ENCODE results near the gene MRPL46.
"Not testable (repeated sequence)": the region's sequence is repeated elsewhere in the genome, so short reads cannot be mapped to it uniquely, and the experiment has no call there.

The MRPL46 gene

DNA sequence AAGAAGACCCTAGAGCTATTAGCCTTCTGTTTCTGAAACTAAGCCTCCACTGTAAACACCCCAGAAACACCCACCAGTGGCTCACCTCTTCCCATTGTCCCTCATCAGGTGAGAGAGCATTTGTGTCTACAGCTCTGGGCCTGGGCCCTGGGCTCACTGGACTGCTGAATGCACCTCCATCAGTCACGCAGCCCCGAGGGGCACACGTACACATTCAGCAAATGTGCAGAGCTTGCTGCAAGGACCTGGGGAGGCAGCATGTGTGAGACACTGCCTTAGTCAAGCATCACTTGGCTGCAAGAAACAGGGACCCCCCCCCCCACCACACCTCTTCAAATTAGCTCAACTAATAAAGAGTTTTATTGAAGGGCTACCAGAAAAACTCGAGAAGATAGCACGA is 29.0 kb downstream of the MRPL46 start:
- no peak for DNase-seq

DNA sequence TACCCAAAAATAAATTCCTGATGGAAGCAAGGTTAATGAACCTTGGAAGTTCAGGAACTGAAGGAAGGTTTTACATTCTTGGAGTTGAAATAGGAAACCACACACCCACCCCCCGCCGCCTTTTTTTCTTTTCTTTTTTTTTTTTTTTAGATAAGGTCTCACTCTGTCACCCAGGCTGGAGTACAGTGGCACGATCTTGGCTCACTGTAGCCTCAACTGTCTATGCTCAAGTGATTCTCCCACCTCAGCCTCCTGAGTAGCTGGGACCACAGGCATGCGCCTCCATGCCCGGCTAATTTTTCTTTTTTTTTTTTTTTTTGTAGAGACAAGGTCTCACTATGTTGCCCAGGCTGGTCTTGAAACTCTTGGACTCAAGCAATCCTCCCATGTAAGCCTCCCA is 33.1 kb downstream of the MRPL46 start:
- DNase-seq = not testable (repeated sequence)

DNA sequence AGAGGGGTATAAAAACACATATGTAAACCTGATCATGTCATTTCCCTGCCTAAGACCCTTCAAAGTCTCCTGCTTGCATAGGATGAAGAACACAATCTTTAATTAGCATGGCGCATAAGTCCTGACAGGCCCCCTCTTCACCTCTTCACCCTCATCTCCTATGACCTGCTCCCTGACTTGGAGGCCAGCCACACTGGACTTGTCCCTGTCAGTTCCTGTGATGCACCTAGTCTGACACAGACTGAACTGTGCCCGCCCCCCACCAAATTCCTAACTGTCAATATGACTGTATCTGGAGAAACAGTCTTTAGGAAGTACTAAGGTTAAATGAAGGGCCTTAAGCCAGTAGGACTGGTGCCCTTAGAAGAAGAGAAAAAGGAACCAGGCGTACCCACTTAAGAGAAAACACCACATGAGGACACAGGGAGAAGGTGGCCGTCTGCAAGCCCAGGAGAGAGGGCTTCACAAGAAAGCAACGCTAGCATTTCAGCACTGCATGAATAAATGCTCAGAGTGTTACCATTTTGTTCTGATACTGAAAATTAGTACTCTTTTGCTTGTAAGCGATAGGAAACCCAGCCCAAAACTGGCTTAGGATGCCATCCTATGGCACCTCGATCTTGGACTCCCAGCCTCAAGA is 34.0 kb downstream of the MRPL46 start:
- DNase-seq = no peak

DNA sequence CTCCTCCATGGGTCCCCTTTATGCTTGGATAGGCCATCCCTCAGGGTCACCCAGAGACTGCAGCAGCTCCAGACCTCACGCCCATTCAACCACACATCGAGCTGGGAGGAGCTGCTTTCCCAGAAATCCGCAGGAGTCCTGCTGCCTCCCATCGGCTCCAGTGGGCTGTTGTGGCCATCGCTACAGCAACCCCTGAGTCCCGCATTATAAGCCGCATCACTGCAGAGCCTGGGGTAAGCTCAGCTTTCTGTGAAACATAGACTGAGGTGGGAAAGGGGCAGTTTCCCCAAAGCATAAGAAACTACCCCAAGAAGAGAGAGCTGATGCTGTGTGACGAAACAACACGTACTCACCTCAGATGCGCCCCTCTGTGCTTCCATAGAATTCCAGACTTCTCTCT is 35.7 kb downstream of the MRPL46 start:
- DNase-seq = no peak

DNA sequence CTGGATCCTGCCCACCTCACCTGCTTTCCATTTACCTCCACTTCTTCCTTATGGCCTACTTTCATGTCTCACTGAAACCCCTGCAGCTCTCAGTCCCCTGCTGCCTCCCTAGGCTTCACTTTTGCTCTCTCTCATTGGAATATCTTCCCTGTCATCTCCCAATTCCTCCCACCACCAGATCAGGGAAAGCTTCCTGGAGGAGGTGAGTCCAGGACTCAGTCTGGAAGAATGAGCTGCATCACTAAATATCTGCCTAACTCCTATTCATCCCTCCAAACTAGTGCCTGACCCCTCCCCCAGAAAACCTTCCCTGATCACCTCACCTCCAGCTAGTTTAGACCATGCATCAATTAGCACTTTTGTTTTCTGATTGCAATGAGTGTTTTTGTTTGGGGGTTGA is 37.1 kb downstream of the MRPL46 start:
- no peak for DNase-seq

DNA sequence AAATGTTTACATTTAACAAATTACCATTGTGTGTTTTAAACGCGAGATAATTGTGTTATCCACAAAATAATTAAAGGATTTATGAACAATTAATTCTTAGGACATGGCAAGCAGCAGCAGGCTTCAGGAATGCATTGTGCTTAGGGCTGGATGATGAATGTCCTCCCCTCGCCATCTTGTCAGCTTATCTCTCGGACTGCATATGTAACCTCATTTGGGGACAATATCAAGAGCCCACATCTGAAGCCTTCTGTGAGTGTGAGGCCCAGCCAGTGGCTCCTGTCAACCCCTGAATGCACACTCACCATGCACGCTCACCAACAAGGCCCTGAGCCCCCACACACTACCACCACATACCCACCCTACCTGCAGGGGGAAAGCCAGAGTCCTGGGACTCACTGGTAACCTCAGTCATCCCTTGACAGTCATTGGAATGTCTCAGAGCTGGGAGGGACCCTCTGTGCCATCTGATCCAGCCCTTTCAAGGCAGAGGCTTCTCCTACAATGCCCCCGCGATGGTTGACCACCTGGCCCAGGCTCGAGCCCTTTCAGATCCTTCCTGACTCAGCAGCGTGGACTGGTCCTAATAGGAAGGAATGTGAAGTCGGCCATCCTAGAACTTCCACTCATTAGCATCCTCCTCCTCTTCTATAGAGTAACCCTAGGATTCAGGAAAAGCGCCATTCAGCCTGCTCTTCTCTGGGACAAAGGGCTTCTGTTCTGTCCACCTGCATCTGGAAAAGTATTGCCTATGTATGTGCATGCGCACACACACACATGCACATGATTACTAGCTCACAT is 38.2 kb downstream of the MRPL46 start:
- no peak for DNase-seq

DNA sequence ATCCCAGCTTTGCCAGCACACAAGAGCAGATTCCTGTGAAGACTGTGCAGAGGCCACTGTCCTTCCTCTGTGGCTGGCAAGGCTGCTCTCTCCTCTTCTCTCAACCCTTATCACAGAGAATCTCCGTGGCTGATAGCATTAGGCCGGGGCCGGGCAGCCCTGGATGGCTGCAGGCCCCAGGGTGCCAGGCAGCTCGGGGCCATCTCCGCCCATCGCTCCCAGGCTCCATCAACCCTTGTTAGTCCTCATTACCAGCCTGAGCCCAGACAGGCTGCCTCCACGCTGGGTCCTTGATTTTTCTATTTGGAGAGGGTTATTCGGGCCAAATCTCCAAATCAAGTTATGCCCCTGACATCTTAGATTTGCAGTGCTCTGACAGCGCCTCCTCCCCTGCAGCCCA is 39.1 kb downstream of the MRPL46 start:
- no peak for DNase-seq

DNA sequence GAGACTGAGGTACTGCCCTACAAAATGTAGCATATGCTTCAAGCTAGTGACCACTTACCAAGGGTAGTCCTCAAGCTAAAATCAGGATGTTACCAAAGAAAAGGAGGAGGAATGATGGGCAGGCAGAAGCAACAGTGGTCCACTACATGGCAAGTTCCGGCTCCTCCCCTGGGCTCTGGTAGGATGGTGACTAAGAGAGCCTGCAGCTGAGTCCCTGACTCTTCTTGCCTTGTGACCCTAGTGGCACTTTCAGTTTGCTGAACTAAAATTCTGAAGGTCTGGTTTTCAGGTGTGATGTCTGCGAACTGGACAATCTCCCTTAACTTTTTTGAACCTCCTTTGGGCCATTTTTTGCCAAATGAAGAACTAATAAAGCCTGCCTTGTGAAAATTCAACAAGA is 40.9 kb downstream of the MRPL46 start:
- DNase-seq = no peak

DNA sequence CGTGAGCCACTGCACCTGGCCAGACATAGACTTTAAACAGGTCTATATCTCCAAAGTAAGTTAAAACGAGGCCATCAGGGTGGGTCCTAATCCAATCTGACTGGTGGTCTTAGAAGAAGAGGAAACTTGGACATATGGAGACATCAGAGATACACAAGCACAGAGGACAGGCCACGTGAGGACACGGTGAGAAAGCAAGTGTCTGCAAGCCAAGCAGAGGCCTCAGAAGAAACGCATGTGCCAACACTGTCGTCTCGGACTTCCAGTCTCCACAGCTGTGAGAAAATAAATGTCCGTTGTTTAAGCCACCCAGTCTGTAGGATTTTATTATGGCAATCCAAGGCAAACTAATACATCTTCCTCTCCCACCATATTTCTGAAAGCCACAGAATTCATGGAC is 43.9 kb downstream of the MRPL46 start:
- no peak for DNase-seq

DNA sequence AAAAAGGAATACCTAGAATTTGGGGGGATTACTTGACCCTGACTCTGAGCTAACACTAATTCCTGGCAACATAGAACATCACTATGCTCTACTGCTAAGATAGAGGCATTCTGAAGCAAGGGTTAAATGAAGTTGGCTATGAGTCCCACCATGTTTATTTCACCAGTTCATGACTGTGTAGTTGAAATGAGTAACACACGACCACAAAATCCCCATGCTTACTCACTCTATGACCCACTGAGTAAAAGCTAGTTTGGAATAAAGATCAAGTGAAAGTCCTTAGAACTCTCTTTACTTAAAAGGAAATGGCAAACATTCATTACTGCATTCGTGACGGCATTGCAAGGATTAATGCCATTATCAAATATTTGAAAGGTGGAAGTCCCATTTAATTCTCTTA is 47.4 kb downstream of the MRPL46 start:
- no peak for DNase-seq

All from CD4-positive, alpha-beta T cell treated with Interleukin-17A for 4 hours (primary cell).